Measurements from ENCODE around the gene FAM163B.

- TF ChIP-seq, protein P1, sequence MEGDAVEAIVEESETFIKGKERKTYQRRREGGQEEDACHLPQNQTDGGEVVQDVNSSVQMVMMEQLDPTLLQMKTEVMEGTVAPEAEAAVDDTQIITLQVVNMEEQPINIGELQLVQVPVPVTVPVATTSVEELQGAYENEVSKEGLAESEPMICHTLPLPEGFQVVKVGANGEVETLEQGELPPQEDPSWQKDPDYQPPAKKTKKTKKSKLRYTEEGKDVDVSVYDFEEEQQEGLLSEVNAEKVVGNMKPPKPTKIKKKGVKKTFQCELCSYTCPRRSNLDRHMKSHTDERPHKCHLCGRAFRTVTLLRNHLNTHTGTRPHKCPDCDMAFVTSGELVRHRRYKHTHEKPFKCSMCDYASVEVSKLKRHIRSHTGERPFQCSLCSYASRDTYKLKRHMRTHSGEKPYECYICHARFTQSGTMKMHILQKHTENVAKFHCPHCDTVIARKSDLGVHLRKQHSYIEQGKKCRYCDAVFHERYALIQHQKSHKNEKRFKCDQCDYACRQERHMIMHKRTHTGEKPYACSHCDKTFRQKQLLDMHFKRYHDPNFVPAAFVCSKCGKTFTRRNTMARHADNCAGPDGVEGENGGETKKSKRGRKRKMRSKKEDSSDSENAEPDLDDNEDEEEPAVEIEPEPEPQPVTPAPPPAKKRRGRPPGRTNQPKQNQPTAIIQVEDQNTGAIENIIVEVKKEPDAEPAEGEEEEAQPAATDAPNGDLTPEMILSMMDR (IDR thresholded peaks at IDR 0.05), result no peak
- TF ChIP-seq POLR2A (IDR thresholded peaks at IDR 0.05), result no peak
Measured at GRCh38 chr9:133612816-133613215, 3.6 kb upstream of the FAM163B start.

Data from thyroid gland (tissue), 4 donors.